Measurements from ENCODE around the gene GALNT2. TPM values are rescaled to one million over a fixed set of nuclear protein-coding genes. Genes with fewer than 3 reads are reported as not detected.

GALNT2 gene
- total and polyA plus RNA-seq, 9 of the 15 experiments (the other 6 are each of a cell fraction or from before 2014, with no cell fraction given), result 1.6 to 106 (median 51.9) TPM

DNA sequence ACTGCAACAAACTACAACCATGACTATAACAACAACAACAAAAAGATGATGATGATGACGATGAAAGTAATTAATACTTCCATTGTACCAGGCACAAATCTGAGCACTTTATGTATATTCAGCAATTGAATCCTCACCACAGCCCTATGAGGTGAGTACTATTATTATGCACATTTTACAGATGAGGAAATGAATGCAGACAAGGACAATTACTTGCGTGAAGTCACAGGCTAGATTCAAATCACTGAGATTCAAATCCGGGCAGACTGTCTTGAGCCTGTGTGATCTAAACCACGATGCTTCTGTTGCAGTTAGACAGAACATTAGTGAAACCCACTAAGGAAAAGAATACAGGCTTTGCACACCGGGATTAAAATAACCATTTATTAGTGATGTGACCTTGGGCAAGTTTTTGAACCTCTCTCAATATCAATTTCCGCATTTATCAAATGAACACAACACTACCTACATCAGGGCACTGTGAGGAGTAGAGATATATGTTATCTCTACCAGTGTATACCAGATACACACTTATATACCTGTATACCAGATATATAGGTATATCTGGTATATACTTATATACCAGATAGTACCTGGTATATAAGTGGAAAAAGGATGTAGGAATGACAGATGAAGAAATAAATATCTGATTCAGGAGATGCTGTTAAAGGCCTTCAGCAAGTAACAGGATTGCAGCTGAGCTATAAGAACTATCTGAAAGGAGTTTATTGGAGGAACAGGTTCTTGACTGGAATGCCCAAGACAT is 34.3 kb upstream of the GALNT2 start:
- H2AFZ ChIP-seq (ENCODE audit: low read depth, low read length), result no peak overlapping the region
- POLR2A ChIA-PET, result interaction anchor here (1.3 kb wide), 1 partner anchor 8 kb away, joined by 5 read pairs; no protein-coding TSS in a partner anchor
- no peaks in the 10 kb centered on the region for H3K9me1 ChIP-seq (ENCODE audit: control insufficient read depth, insufficient read depth, low read length)
- H4K20me1 ChIP-seq (replicated peaks; ENCODE audit: control insufficient read depth, insufficient read depth, low read length), result no peaks in the 10 kb centered on the region
- H3K27me3 ChIP-seq (ENCODE audit: control insufficient read depth in 2 of 2, insufficient read depth in 2 of 2, low read length in 2 of 2), result peaks cover 9 to 22% of the 10 kb centered on the region in 2 experiments; a peak in 4 of 5 replicates
- H3K36me3 ChIP-seq (ENCODE audit: control insufficient read depth, insufficient read depth, low read length), result no peaks in the 10 kb centered on the region
- intact Hi-C loops (cut with micrococcal nuclease) (no loop called here), in situ Hi-C loops (cut with MboI) (no loop called here)
- BruUV-seq (replicated peaks), result no TSS peak
- 1% methylated on average over 6 of the region's 6 CpGs for WGBS (ENCODE audit: insufficient coverage, low coverage, missing lambda C conversion rate)
- ATAC-seq (no peak), FAIRE-seq (no peak), DNase-seq (ENCODE audit: extremely low read depth in 1 of 4, low spot score in 3 of 4) (no peak)
- CTCF ChIA-PET (ENCODE audit: low intra/inter-chr PET ratio), result no interaction called here
- no peak overlapping the region for H3K4me2 ChIP-seq (ENCODE audit: insufficient read depth, low read length)
- H3K9ac ChIP-seq (ENCODE audit: insufficient read depth in 1 of 2, low read depth in 2 of 2, low read length in 2 of 2), result no peak overlapping the region
- H3K79me2 ChIP-seq (ENCODE audit: control insufficient read depth, insufficient read depth, low read length), result no peaks in the 10 kb centered on the region
- H3K4me3 ChIP-seq, result no peak overlapping the region
- no peak for TF ChIP-seq RBM39 (optimal IDR thresholded peaks at IDR 0.05; ENCODE audit: low read depth, low read length)
- no peak for TF ChIP-seq SMAD4 (CRISPR knock-in tag; conservative IDR thresholded peaks at IDR 0.05)
- no peak for TF ChIP-seq KLF1 (tag; IDR thresholded peaks at IDR 0.05)
- TF ChIP-seq, protein P1, sequence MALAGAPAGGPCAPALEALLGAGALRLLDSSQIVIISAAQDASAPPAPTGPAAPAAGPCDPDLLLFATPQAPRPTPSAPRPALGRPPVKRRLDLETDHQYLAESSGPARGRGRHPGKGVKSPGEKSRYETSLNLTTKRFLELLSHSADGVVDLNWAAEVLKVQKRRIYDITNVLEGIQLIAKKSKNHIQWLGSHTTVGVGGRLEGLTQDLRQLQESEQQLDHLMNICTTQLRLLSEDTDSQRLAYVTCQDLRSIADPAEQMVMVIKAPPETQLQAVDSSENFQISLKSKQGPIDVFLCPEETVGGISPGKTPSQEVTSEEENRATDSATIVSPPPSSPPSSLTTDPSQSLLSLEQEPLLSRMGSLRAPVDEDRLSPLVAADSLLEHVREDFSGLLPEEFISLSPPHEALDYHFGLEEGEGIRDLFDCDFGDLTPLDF (CRISPR knock-in tag; IDR thresholded peaks at IDR 0.05), result no peak
- TF ChIP-seq, protein P2, sequence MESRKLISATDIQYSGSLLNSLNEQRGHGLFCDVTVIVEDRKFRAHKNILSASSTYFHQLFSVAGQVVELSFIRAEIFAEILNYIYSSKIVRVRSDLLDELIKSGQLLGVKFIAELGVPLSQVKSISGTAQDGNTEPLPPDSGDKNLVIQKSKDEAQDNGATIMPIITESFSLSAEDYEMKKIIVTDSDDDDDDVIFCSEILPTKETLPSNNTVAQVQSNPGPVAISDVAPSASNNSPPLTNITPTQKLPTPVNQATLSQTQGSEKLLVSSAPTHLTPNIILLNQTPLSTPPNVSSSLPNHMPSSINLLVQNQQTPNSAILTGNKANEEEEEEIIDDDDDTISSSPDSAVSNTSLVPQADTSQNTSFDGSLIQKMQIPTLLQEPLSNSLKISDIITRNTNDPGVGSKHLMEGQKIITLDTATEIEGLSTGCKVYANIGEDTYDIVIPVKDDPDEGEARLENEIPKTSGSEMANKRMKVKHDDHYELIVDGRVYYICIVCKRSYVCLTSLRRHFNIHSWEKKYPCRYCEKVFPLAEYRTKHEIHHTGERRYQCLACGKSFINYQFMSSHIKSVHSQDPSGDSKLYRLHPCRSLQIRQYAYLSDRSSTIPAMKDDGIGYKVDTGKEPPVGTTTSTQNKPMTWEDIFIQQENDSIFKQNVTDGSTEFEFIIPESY (CRISPR knock-in tag; IDR thresholded peaks at IDR 0.05), result no peak
- TF ChIP-seq RBM34 (IDR thresholded peaks at IDR 0.05; ENCODE audit: borderline replicate concordance, insufficient read depth, low read length), result no peak
- no peak for TF ChIP-seq U2AF2 (optimal IDR thresholded peaks at IDR 0.05; ENCODE audit: low read depth, low read length)
- no peak for TF ChIP-seq RCOR1 (IDR thresholded peaks at IDR 0.05; ENCODE audit: borderline replicate concordance in 1 of 2, low read depth in 2 of 2, low read length in 2 of 2)
- no peak for TF ChIP-seq HEY1 (CRISPR knock-in tag; IDR thresholded peaks at IDR 0.05; ENCODE audit: borderline replicate concordance)
- TF ChIP-seq ZNF707 (CRISPR knock-in tag; conservative IDR thresholded peaks at IDR 0.05), result no peak
- TF ChIP-seq DPF2 (IDR thresholded peaks at IDR 0.05), result no peak
- TF ChIP-seq TBP (optimal IDR thresholded peaks at IDR 0.05; ENCODE audit: low read depth, low read length), result no peak
- TF ChIP-seq CBX3 (IDR thresholded peaks at IDR 0.05; ENCODE audit: borderline replicate concordance in 1 of 2, low read length in 2 of 2), result no peak
- no peak for TF ChIP-seq ZNF431 (CRISPR knock-in tag; IDR thresholded peaks at IDR 0.05)
- no peak for TF ChIP-seq JUNB (CRISPR knock-in tag; conservative IDR thresholded peaks at IDR 0.05)
- TF ChIP-seq, protein P3, sequence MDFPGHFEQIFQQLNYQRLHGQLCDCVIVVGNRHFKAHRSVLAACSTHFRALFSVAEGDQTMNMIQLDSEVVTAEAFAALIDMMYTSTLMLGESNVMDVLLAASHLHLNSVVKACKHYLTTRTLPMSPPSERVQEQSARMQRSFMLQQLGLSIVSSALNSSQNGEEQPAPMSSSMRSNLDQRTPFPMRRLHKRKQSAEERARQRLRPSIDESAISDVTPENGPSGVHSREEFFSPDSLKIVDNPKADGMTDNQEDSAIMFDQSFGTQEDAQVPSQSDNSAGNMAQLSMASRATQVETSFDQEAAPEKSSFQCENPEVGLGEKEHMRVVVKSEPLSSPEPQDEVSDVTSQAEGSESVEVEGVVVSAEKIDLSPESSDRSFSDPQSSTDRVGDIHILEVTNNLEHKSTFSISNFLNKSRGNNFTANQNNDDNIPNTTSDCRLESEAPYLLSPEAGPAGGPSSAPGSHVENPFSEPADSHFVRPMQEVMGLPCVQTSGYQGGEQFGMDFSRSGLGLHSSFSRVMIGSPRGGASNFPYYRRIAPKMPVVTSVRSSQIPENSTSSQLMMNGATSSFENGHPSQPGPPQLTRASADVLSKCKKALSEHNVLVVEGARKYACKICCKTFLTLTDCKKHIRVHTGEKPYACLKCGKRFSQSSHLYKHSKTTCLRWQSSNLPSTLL (IDR thresholded peaks at IDR 0.05), result no peak
- no peaks in the 10 kb centered on the region for H3K9me3 ChIP-seq (replicated peaks; ENCODE audit: control insufficient read depth, insufficient read depth, low read depth, low read length)
- no peak overlapping the region for H3K27ac ChIP-seq (ENCODE audit: extremely low read depth, low read depth, low read length)
- H3K4me1 ChIP-seq (replicated peaks in 1 of 2; ENCODE audit: control insufficient read depth in 2 of 2, insufficient read depth in 2 of 2, low read length in 2 of 2), result peaks cover 0 to 8% of the 10 kb centered on the region in 2 experiments; a peak in 3 of 5 replicates

All from K562 (cell line).